ENCODE data around the gene AMHR2.
A peak's percentile ranks its signal among the peaks of the same experiment; 100 is the strongest.

AMHR2 gene

DNA sequence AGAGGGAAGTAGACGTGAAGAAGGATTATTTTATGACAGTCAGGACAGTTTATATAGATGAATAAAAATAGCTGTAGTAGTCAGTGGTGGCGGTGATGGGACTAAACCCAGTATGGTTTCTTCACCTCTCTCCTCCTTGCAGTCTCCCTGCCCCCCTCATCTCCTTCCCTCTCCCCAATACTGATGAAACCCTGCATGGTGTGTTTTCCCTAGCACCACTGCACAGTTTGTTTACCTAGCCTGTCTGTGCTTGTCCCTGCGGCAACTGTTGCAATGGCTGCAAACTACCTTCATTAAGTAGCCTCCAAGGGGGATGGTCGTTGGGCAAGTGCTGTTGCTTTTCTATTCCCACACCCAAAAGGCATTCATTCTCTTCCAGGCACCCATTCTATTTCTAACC lies 43.0 kb downstream of the AMHR2 start:
- H3K36me3 ChIP-seq (ENCODE audit: control insufficient read depth in 1 of 2, insufficient read depth in 2 of 2, low read depth in 1 of 2, low read length in 2 of 2) = peaks cover 57 to 98% of the 10 kb centered on the region in 2 experiments
- no peak overlapping the region for H3K18ac ChIP-seq (ENCODE audit: low read depth in 1 of 2, low read length in 2 of 2)
- no peak overlapping the region for H3K23ac ChIP-seq (ENCODE audit: low read length in 2 of 2)
- no peak overlapping the region for H4K91ac ChIP-seq (ENCODE audit: low read length)
- H2BK15ac ChIP-seq (ENCODE audit: low read depth, poor library complexity, severe bottlenecking) = no peak overlapping the region
- no peaks in the 10 kb centered on the region for H3K27me3 ChIP-seq (ENCODE audit: control insufficient read depth in 1 of 2, insufficient read depth in 1 of 2, low read length in 2 of 2)
- no peak overlapping the region for H3K27ac ChIP-seq (ENCODE audit: low read length, poor library complexity, severe bottlenecking)
- H2BK120ac ChIP-seq (ENCODE audit: low read depth, low read length) = no peak overlapping the region
- H3K4me3 ChIP-seq (ENCODE audit: insufficient read depth in 1 of 2, low read depth in 1 of 2, low read length in 2 of 2) = no peak overlapping the region
- H3K14ac ChIP-seq (ENCODE audit: low read length in 2 of 2) = no peak overlapping the region
- no peak overlapping the region for H3K4me2 ChIP-seq (ENCODE audit: low read length, poor library complexity, severe bottlenecking)
- DNase-seq = peak; percentile 40
- no peak overlapping the region for H4K8ac ChIP-seq (ENCODE audit: low read length)
- peaks cover 3% of the 10 kb centered on the region for H3K79me1 ChIP-seq (replicated peaks; ENCODE audit: low read length, poor library complexity, severe bottlenecking)
- no peak overlapping the region for H2AFZ ChIP-seq (ENCODE audit: low read depth, low read length)
- peak overlapping the region; percentile 47 for H3K9ac ChIP-seq (ENCODE audit: low read length)
- H2AK5ac ChIP-seq (ENCODE audit: low read length, severe bottlenecking) = no peak overlapping the region
- H3K4ac ChIP-seq (ENCODE audit: low read depth in 1 of 2, low read length in 2 of 2) = no peak overlapping the region
- H3K4me1 ChIP-seq (ENCODE audit: control insufficient read depth, insufficient read depth, low read depth, low read length) = peaks cover 5% of the 10 kb centered on the region
- H3K9me3 ChIP-seq (ENCODE audit: control insufficient read depth, low read length) = no peaks in the 10 kb centered on the region
- 100% methylated on average over 3 of the region's 4 CpGs for WGBS
- no peak overlapping the region for H2BK12ac ChIP-seq (ENCODE audit: low read length in 2 of 2)
- H2BK5ac ChIP-seq (ENCODE audit: low read depth, low read length, poor library complexity, severe bottlenecking) = no peak overlapping the region

- WGBS = 95% methylated on average over 5 of the region's 5 CpGs
- no peak for DNase-seq
- H3K79me1 ChIP-seq (replicated peaks; ENCODE audit: low read length, poor library complexity, severe bottlenecking) = peaks cover 3% of the 10 kb centered on the region
Measured at GRCh38 chr12:53467082-53467481, 43.4 kb downstream of the AMHR2 start.

DNA sequence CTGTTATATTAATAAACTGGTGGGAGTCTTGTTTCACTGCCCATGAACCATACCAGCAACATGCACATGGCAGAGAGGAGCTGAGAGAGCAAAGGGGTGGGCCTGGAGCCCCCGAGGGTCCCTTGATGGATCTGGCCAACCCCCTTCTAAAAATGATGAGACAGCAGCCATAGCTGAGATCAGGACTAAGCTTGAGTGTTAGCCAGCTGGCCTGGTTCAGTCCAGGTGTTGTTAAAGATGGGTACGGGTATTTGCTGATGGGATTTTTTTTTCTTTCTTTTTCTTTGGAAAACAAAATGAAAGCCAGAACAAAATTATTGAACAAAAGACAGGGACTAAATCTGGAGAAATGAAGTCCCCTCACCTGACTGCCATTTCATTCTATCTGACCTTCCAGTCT lies 44.2 kb downstream of the AMHR2 start:
- no peak overlapping the region for H3K27ac ChIP-seq (ENCODE audit: low read length, poor library complexity, severe bottlenecking)
- H2AK5ac ChIP-seq (ENCODE audit: low read length, severe bottlenecking) = no peak overlapping the region
- H3K23ac ChIP-seq (ENCODE audit: low read length in 2 of 2) = no peak overlapping the region
- DNase-seq = no peak
- no peaks in the 10 kb centered on the region for H3K27me3 ChIP-seq (ENCODE audit: control insufficient read depth in 1 of 2, insufficient read depth in 1 of 2, low read length in 2 of 2)
- no peak overlapping the region for H3K4ac ChIP-seq (ENCODE audit: low read depth in 1 of 2, low read length in 2 of 2)
- no peak overlapping the region for H3K4me2 ChIP-seq (ENCODE audit: low read length, poor library complexity, severe bottlenecking)
- H3K36me3 ChIP-seq (ENCODE audit: control insufficient read depth in 1 of 2, insufficient read depth in 2 of 2, low read depth in 1 of 2, low read length in 2 of 2) = peaks cover 50 to 98% of the 10 kb centered on the region in 2 experiments
- no peak overlapping the region for H2BK5ac ChIP-seq (ENCODE audit: low read depth, low read length, poor library complexity, severe bottlenecking)
- no peak overlapping the region for H3K18ac ChIP-seq (ENCODE audit: low read depth in 1 of 2, low read length in 2 of 2)
- no peaks in the 10 kb centered on the region for H3K9me3 ChIP-seq (ENCODE audit: control insufficient read depth, low read length)
- H4K91ac ChIP-seq (ENCODE audit: low read length) = no peak overlapping the region
- H3K9ac ChIP-seq (ENCODE audit: low read length) = peak overlapping the region; percentile 27
- H3K4me1 ChIP-seq (ENCODE audit: control insufficient read depth, insufficient read depth, low read depth, low read length) = peaks cover 5% of the 10 kb centered on the region
- H2AFZ ChIP-seq (ENCODE audit: low read depth, low read length) = no peak overlapping the region
- no peak overlapping the region for H2BK15ac ChIP-seq (ENCODE audit: low read depth, poor library complexity, severe bottlenecking)
- no peak overlapping the region for H3K4me3 ChIP-seq (ENCODE audit: insufficient read depth in 1 of 2, low read depth in 1 of 2, low read length in 2 of 2)
- 100% methylated on average over 2 of the region's 2 CpGs for WGBS
- H4K8ac ChIP-seq (ENCODE audit: low read length) = no peak overlapping the region
- H3K14ac ChIP-seq (ENCODE audit: low read length in 2 of 2) = no peak overlapping the region
- H2BK12ac ChIP-seq (ENCODE audit: low read length in 2 of 2) = no peak overlapping the region
- peaks cover 3% of the 10 kb centered on the region for H3K79me1 ChIP-seq (replicated peaks; ENCODE audit: low read length, poor library complexity, severe bottlenecking)
- H2BK120ac ChIP-seq (ENCODE audit: low read depth, low read length) = no peak overlapping the region

More at GRCh38 chr12:53467082-53467481, 43.4 kb downstream of the AMHR2 start:
- Histone ChIP-seq H3K23ac (ENCODE audit: low read length in 2 of 2) (no peak overlapping the region), H3K27me3 (ENCODE audit: control insufficient read depth in 1 of 2, insufficient read depth in 1 of 2, low read length in 2 of 2) (no peaks in the 10 kb centered on the region), H3K27ac (ENCODE audit: low read length, poor library complexity, severe bottlenecking) (no peak overlapping the region), H4K8ac (ENCODE audit: low read length) (no peak overlapping the region), H2AFZ (ENCODE audit: low read depth, low read length) (no peak overlapping the region), H3K4me3 (ENCODE audit: insufficient read depth in 1 of 2, low read depth in 1 of 2, low read length in 2 of 2) (no peak overlapping the region), H2BK15ac (ENCODE audit: low read depth, poor library complexity, severe bottlenecking) (no peak overlapping the region), H3K4me2 (ENCODE audit: low read length, poor library complexity, severe bottlenecking) (no peak overlapping the region), H3K4ac (ENCODE audit: low read depth in 1 of 2, low read length in 2 of 2) (no peak overlapping the region), H3K9ac (ENCODE audit: low read length) (no peak overlapping the region), H3K9me3 (ENCODE audit: control insufficient read depth, low read length) (no peaks in the 10 kb centered on the region), H2BK120ac (ENCODE audit: low read depth, low read length) (no peak overlapping the region), H3K36me3 (ENCODE audit: control insufficient read depth in 1 of 2, insufficient read depth in 2 of 2, low read depth in 1 of 2, low read length in 2 of 2) (peaks cover 55 to 98% of the 10 kb centered on the region in 2 experiments), H3K14ac (ENCODE audit: low read length in 2 of 2) (no peak overlapping the region), H3K4me1 (ENCODE audit: control insufficient read depth, insufficient read depth, low read depth, low read length) (peaks cover 5% of the 10 kb centered on the region), H4K91ac (ENCODE audit: low read length) (no peak overlapping the region), H2BK12ac (ENCODE audit: low read length in 2 of 2) (no peak overlapping the region), H3K18ac (ENCODE audit: low read depth in 1 of 2, low read length in 2 of 2) (no peak overlapping the region), H2BK5ac (ENCODE audit: low read depth, low read length, poor library complexity, severe bottlenecking) (no peak overlapping the region), H2AK5ac (ENCODE audit: low read length, severe bottlenecking) (no peak overlapping the region)

GRCh38 chr12:53468282-53468681 lies 44.6 kb downstream of the AMHR2 start:
- H3K4me1 ChIP-seq (ENCODE audit: control insufficient read depth, insufficient read depth, low read depth, low read length) = peaks cover 5% of the 10 kb centered on the region
- H3K4ac ChIP-seq (ENCODE audit: low read depth in 1 of 2, low read length in 2 of 2) = no peak overlapping the region
- DNase-seq = no peak
- peaks cover 2% of the 10 kb centered on the region for H3K79me1 ChIP-seq (replicated peaks; ENCODE audit: low read length, poor library complexity, severe bottlenecking)
- H3K4me3 ChIP-seq (ENCODE audit: insufficient read depth in 1 of 2, low read depth in 1 of 2, low read length in 2 of 2) = no peak overlapping the region
- no peak overlapping the region for H3K27ac ChIP-seq (ENCODE audit: low read length, poor library complexity, severe bottlenecking)
- no peak overlapping the region for H3K18ac ChIP-seq (ENCODE audit: low read depth in 1 of 2, low read length in 2 of 2)
- H2AFZ ChIP-seq (ENCODE audit: low read depth, low read length) = no peak overlapping the region
- H2BK15ac ChIP-seq (ENCODE audit: low read depth, poor library complexity, severe bottlenecking) = no peak overlapping the region
- H3K9me3 ChIP-seq (ENCODE audit: control insufficient read depth, low read length) = no peaks in the 10 kb centered on the region
- H3K23ac ChIP-seq (ENCODE audit: low read length in 2 of 2) = no peak overlapping the region
- H3K14ac ChIP-seq (ENCODE audit: low read length in 2 of 2) = no peak overlapping the region
- peak overlapping the region; percentile 27 for H3K9ac ChIP-seq (ENCODE audit: low read length)
- H3K36me3 ChIP-seq (ENCODE audit: control insufficient read depth in 1 of 2, insufficient read depth in 2 of 2, low read depth in 1 of 2, low read length in 2 of 2) = peaks cover 48 to 97% of the 10 kb centered on the region in 2 experiments
- WGBS = 100% methylated on average over 1 of the region's 1 CpG
- no peak overlapping the region for H4K8ac ChIP-seq (ENCODE audit: low read length)
- H2BK5ac ChIP-seq (ENCODE audit: low read depth, low read length, poor library complexity, severe bottlenecking) = no peak overlapping the region
- no peak overlapping the region for H4K91ac ChIP-seq (ENCODE audit: low read length)
- H3K27me3 ChIP-seq (ENCODE audit: control insufficient read depth in 1 of 2, insufficient read depth in 1 of 2, low read length in 2 of 2) = no peaks in the 10 kb centered on the region
- no peak overlapping the region for H2AK5ac ChIP-seq (ENCODE audit: low read length, severe bottlenecking)
- H3K4me2 ChIP-seq (ENCODE audit: low read length, poor library complexity, severe bottlenecking) = no peak overlapping the region
- no peak overlapping the region for H2BK120ac ChIP-seq (ENCODE audit: low read depth, low read length)
- no peak overlapping the region for H2BK12ac ChIP-seq (ENCODE audit: low read length in 2 of 2)
